Lung (tissue), 12 donors: ENCODE measurements around the gene TTBK2. TPM values are rescaled to one million over a fixed set of nuclear protein-coding genes. Genes with fewer than 3 reads are reported as not detected.

ENCODE experiments used
- ATAC-seq: fragments of 200-7000 bp; cut with Tn5 transposase; one replicate; pipeline ENCODE4 v1.9.1; 2020; ENCODE audit warnings: moderate number of reproducible peaks; ENCODE audit not compliant: insufficient read depth, low FRiP score
- DNase-seq, 3 donors: peaks; one replicate each; pipeline ENCODE4 v3.0.0-alpha.2; 2013 to 2017
- H3K27ac ChIP-seq, 2 donors: one replicate each; pipeline ENCODE4 v1.5.1; 2013; ENCODE audit warnings: mild to moderate bottlenecking in 2 of 2, moderate library complexity in 2 of 2, control low read depth in 1 of 2, inconsistent platforms in 1 of 2, low read depth in 1 of 2, low read length in 1 of 2
- H3K27me3 ChIP-seq, 3 donors: one replicate each; pipeline ENCODE4 v1.5.1; 2013; ENCODE audit warnings: low read length in 2 of 3; ENCODE audit not compliant: control insufficient read depth in 3 of 3, insufficient read depth in 3 of 3
- H3K36me3 ChIP-seq, 4 donors: one replicate each; pipeline ENCODE4 v1.5.1; 2013; ENCODE audit warnings: low read length in 4 of 4, mild to moderate bottlenecking in 1 of 4, moderate library complexity in 1 of 4; ENCODE audit not compliant: control insufficient read depth in 4 of 4, insufficient read depth in 4 of 4
- H3K4me1 ChIP-seq, 5 donors: one replicate each; pipeline ENCODE4 v1.5.1; 2013; ENCODE audit warnings: low read length in 5 of 5, mild to moderate bottlenecking in 2 of 5, moderate library complexity in 1 of 5; ENCODE audit not compliant: control insufficient read depth in 5 of 5, insufficient read depth in 5 of 5
- H3K4me3 ChIP-seq: one replicate; pipeline ENCODE4 v1.5.1; 2013; ENCODE audit warnings: mild to moderate bottlenecking, control low read depth, moderate library complexity
- H3K9ac ChIP-seq, 2 donors: one replicate each; pipeline ENCODE4 v1.5.1; 2013; ENCODE audit warnings: low read length in 2 of 2, control low read depth in 1 of 2; ENCODE audit not compliant: insufficient read depth in 1 of 2
- H3K9me3 ChIP-seq, 4 donors: one replicate each; pipeline ENCODE4 v1.5.1; 2013; ENCODE audit warnings: low read length in 3 of 4, mild to moderate bottlenecking in 1 of 4, moderate library complexity in 1 of 4; ENCODE audit not compliant: control insufficient read depth in 4 of 4, insufficient read depth in 3 of 4
- CTCF ChIP-seq: IDR thresholded peaks from 2 replicates; pipeline ENCODE4 v1.5.1; 2012; ENCODE audit warnings: mild to moderate bottlenecking; ENCODE audit errors: control extremely low read depth, extremely low read depth
- WGBS, 2 donors: extraction: QIAGEN DNeasy Blood & Tissue Kit; methylation state at CpG; one replicate each; pipeline ENCODE4 v1.1.7; 2013; 5-methylcytosine and 5-hydroxymethylcytosine counted together
- polyA plus RNA-seq, 2 donors: library from polyadenylated mRNA; stranded (reverse); fragments of 200-250 nt; gene quantifications; one replicate each; pipeline ENCODE4 v1.2.1, GENCODE V29; 2013
- total RNA-seq, 2 donors: library from RNA; depleted of rRNA in 1 of 2; stranded (reverse); fragments of >200 nt in 1 of 2; gene quantifications; one replicate each; pipeline ENCODE4 v1.2.1, GENCODE V29; 2014 to 2021
- donor health status: control.
- donor health status: control.
- donor health status: Bipolar disorder and iron deficiency.
- donor health status: healthy.
- donor health status: DM: yes; HTN: yes; CAD: no.

Gene TTBK2
- total and polyA plus RNA-seq, 4 donors: 2.5 to 27.5 (median 9.5) TPM

GRCh38 chr15:42800731-42801474 is 119.7 kb downstream of the TTBK2 start:
- Histone ChIP-seq H3K9ac (no peak overlapping the region), H3K9me3 (no peaks in the 10 kb centered on the region), H3K4me1 (no peaks in the 10 kb centered on the region), H3K27me3 (no peaks in the 10 kb centered on the region), H3K36me3 (peaks cover 0 to 15% (median 9%) of the 10 kb centered on the region in 4 donors), H3K27ac (no peak overlapping the region), H3K4me3 (no peak overlapping the region)
- DNase-seq: no peak
- 93 to 95% methylated on average over 21 to 22 of the region's 22 CpGs for WGBS, 2 donors
- no peak for TF ChIP-seq CTCF
- ATAC-seq: no peak

- ATAC-seq: no peak
Measured at GRCh38 chr15:42798802-42799201, 121.8 kb downstream of the TTBK2 start.

GRCh38 chr15:42796955-42797782 is 123.4 kb downstream of the TTBK2 start:
- Histone ChIP-seq H3K9me3 (no peaks in the 10 kb centered on the region), H3K4me1 (no peaks in the 10 kb centered on the region), H3K27me3 (no peaks in the 10 kb centered on the region), H3K4me3 (no peak overlapping the region), H3K9ac (no peak overlapping the region), H3K36me3 (peaks cover 3 to 12% (median 7%) of the 10 kb centered on the region in 4 donors), H3K27ac (no peak overlapping the region)
- TF ChIP-seq CTCF: no peak
- DNase-seq: no peak
- no peak for ATAC-seq
- WGBS, 2 donors: 86 to 91% methylated on average over 5 of the region's 5 CpGs

More at GRCh38 chr15:42798802-42799201, 121.8 kb downstream of the TTBK2 start:
- Histone ChIP-seq H3K4me1 (no peaks in the 10 kb centered on the region), H3K9me3 (no peaks in the 10 kb centered on the region), H3K4me3 (no peak overlapping the region), H3K27me3 (no peaks in the 10 kb centered on the region), H3K27ac (no peak overlapping the region), H3K36me3 (peaks cover 0 to 15% (median 9%) of the 10 kb centered on the region in 4 donors), H3K9ac (no peak overlapping the region)
- no peak for DNase-seq
- TF ChIP-seq CTCF: no peak
- WGBS, 2 donors: 97 to 98% methylated on average over 11 of the region's 11 CpGs
